ENCODE data around the gene TLCD3B.

TLCD3B gene

GRCh38 chr16:30030841-30031413, at the start of gene TLCD3B:
Gene TLCD3B (minus strand): TSS chr16:30031271. CDS start chr16:30030527, 744 bp downstream.
- DNase-seq = no peak

- DNase-seq = no peak
Observed at GRCh38 chr16:30079480-30079879, 48.4 kb upstream of the TLCD3B start.

- DNase-seq = no peak
Observed at GRCh38 chr16:30078744-30079143, 47.7 kb upstream of the TLCD3B start.

GRCh38 chr16:30077656-30078055, 46.6 kb upstream of the TLCD3B start:
- no peak for DNase-seq

- DNase-seq = no peak
Observed at GRCh38 chr16:30076276-30076791, 45.3 kb upstream of the TLCD3B start.

GRCh38 chr16:30075503-30076275, 44.6 kb upstream of the TLCD3B start, which contains the start of gene PPP4C:
Gene PPP4C (plus strand): TSS chr16:30075994. CDS start chr16:30076378, 384 bp downstream.
- DNase-seq = peak; percentile 95

- no peak for DNase-seq
Observed at GRCh38 chr16:30070490-30070889, 39.4 kb upstream of the TLCD3B start.

- DNase-seq = no peak
Observed at GRCh38 chr16:30069611-30070462, 38.8 kb upstream of the TLCD3B start.

GRCh38 chr16:30068750-30069610, 37.9 kb upstream of the TLCD3B start:
- peak; percentile 77 for DNase-seq

GRCh38 chr16:30068333-30068732, 37.3 kb upstream of the TLCD3B start:
- DNase-seq = no peak

GRCh38 chr16:30067584-30067916, 36.5 kb upstream of the TLCD3B start:
- no peak for DNase-seq

GRCh38 chr16:30066761-30067583, 35.9 kb upstream of the TLCD3B start:
- DNase-seq = no peak

- peak; percentile 61 for DNase-seq
Observed at GRCh38 chr16:30065943-30066760, 35.1 kb upstream of the TLCD3B start.

GRCh38 chr16:30065102-30065942, 34.3 kb upstream of the TLCD3B start, which contains the start of gene ALDOA:
Gene ALDOA (plus strand): TSS chr16:30065760. CDS start chr16:30066898, 1,138 bp downstream.
- DNase-seq = peak; percentile 99

- DNase-seq = no peak
Observed at GRCh38 chr16:30064729-30065101, 33.6 kb upstream of the TLCD3B start.

- DNase-seq = peak; percentile 81
Observed at GRCh38 chr16:30063893-30064728, 33.0 kb upstream of the TLCD3B start.

GRCh38 chr16:30063278-30063892, 32.3 kb upstream of the TLCD3B start:
- no peak for DNase-seq

All from activated CD4-positive, alpha-beta T cell treated with anti-CD3 and anti-CD28 coated beads for 48 hours (primary cell).